Uterus (tissue), 4 donors: ENCODE results near the gene MSI1. TPM values are rescaled to one million over a fixed set of nuclear protein-coding genes. Genes with fewer than 3 reads are reported as not detected.
A peak's percentile ranks its signal among the peaks of the same experiment; 100 is the strongest.

Experiments used
- DNase-seq, 2 donors: peaks; one replicate each; pipeline ENCODE4 v3.0.0-alpha.2; 2019 to 2020
- H3K27ac ChIP-seq, 2 donors: fragments of 200-600 bp; sonication (generic); 1 replicate in 1 of 2; 2 replicates in 1 of 2; pipeline ENCODE4 v1.5.1; 2016 to 2018
- H3K27me3 ChIP-seq, 2 donors: fragments of 200-600 bp; sonication (generic); one replicate each; pipeline ENCODE4 v1.5.1; 2018 to 2019; ENCODE audit warnings: control low read depth in 1 of 2
- H3K36me3 ChIP-seq, 2 donors: fragments of 200-600 bp; sonication (generic); one replicate each; pipeline ENCODE4 v1.5.1; 2019; ENCODE audit warnings: control low read depth in 1 of 2
- H3K4me1 ChIP-seq, 2 donors: fragments of 200-600 bp; sonication (generic); one replicate each; pipeline ENCODE4 v1.5.1; 2018 to 2019; ENCODE audit warnings: control low read depth in 1 of 2
- H3K4me3 ChIP-seq, 2 donors: fragments of 200-600 bp; sonication (generic); 1 replicate in 1 of 2; 2 replicates in 1 of 2; pipeline ENCODE4 v1.5.1; 2018 to 2019; ENCODE audit warnings: mild to moderate bottlenecking in 1 of 2
- H3K9me3 ChIP-seq, 2 donors: fragments of 200-600 bp; sonication (generic); one replicate each; pipeline ENCODE4 v1.5.1; 2019; ENCODE audit warnings: control low read depth in 1 of 2
- CTCF ChIP-seq, 4 experiments: fragments of 200-600 bp in 2 of 4; fragments of 450-650 bp in 2 of 4; sonication (generic) in 2 of 4; IDR thresholded peaks; one replicate each; pipeline ENCODE4 v1.5.1; 2016 to 2019; ENCODE audit warnings: antibody characterized with exemption in 4 of 4, mild to moderate bottlenecking in 2 of 4, moderate library complexity in 1 of 4
- POLR2A ChIP-seq, 2 donors: fragments of 450-650 bp; IDR thresholded peaks; one replicate each; pipeline ENCODE4 v1.6.1; 2016; ENCODE audit warnings: antibody characterized with exemption in 2 of 2, mild to moderate bottlenecking in 1 of 2, moderate library complexity in 1 of 2
- intact Hi-C: fragments of 100-400 bp; cut with DNase I; formaldehyde crosslinking; loops from one replicate; pipeline ENCODE4 v1.15.1; 2023; ENCODE audit warnings: low total_unique reads
- total RNA-seq, 4 donors: library from RNA; depleted of rRNA in 3 of 4; stranded (reverse); fragments of >200 nt in 3 of 4; gene quantifications; one replicate each; pipeline versions ENCODE4 v1.1.0 to v1.2.4, GENCODE V29; 2014 to 2023
- donor health status: DM: yes; HTN: yes; CAD: no.

The MSI1 gene
- total RNA-seq, 4 donors from 2014 or later: 0.29 to 12.0 (median 2.9) TPM; not detected in 1

- Histone ChIP-seq H3K9me3 (no peaks in the 10 kb centered on the region), H3K27ac (no peak overlapping the region), H3K36me3 (no peaks in the 10 kb centered on the region), H3K4me3 (no peak overlapping the region), H3K27me3 (peaks cover 0 to 3% of the 10 kb centered on the region in 2 donors), H3K4me1 (no peaks in the 10 kb centered on the region)
- intact Hi-C loops: no loop called here
- DNase-seq: no peak
- TF ChIP-seq CTCF (IDR thresholded peaks at IDR 0.05): no peak
- TF ChIP-seq POLR2A (IDR thresholded peaks at IDR 0.05): no peak
Measured at GRCh38 chr12:120376416-120376815, 7.5 kb upstream of the MSI1 start.

- no peaks in the 10 kb centered on the region for H3K36me3 ChIP-seq
- H3K9me3 ChIP-seq: no peaks in the 10 kb centered on the region
- no peaks in the 10 kb centered on the region for H3K4me1 ChIP-seq
- intact Hi-C loops: no loop called here
- DNase-seq: no peak
- peaks cover 0 to 3% of the 10 kb centered on the region in 2 donors for H3K27me3 ChIP-seq
- H3K27ac ChIP-seq: no peak overlapping the region
- no peak for TF ChIP-seq CTCF (IDR thresholded peaks at IDR 0.05)
- TF ChIP-seq POLR2A (IDR thresholded peaks at IDR 0.05): no peak
- H3K4me3 ChIP-seq: no peak overlapping the region
Measured at GRCh38 chr12:120376009-120376408, 7.0 kb upstream of the MSI1 start.

DNA sequence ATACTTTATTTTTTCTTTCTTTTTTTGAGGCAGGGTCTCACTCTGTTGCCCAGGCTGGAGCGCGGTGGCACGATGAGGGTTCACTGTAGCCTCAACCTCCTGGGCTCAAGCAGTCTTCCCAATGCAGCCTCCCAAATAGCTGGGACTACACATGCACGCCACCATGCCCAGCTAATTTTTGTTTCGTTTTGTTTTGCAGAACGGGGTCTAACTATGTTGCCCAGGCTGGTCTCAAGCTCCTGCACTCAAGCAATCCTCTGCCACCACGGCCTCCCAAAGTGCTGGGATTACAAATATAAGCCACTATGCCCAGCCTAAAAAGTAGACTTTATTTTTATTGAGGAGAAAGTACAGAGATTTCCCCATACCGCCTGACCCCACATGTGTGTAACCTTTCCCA, 4.7 kb upstream of the MSI1 start:
- intact Hi-C loops: no loop called here
- TF ChIP-seq CTCF (IDR thresholded peaks at IDR 0.05) (no peak), POLR2A (IDR thresholded peaks at IDR 0.05) (no peak)
- no peaks in the 10 kb centered on the region for H3K9me3 ChIP-seq
- H3K4me3 ChIP-seq: no peak overlapping the region
- H3K36me3 ChIP-seq: no peaks in the 10 kb centered on the region
- H3K4me1 ChIP-seq: peaks cover 0 to 8% of the 10 kb centered on the region in 2 donors
- DNase-seq: no peak
- peaks cover 0 to 3% of the 10 kb centered on the region in 2 donors for H3K27me3 ChIP-seq
- no peak overlapping the region for H3K27ac ChIP-seq

GRCh38 chr12:120370343-120371243, 1.6 kb upstream of the MSI1 start:
- no peak for TF ChIP-seq POLR2A (IDR thresholded peaks at IDR 0.05)
- no peak for TF ChIP-seq CTCF (IDR thresholded peaks at IDR 0.05)
- no peaks in the 10 kb centered on the region for H3K9me3 ChIP-seq
- intact Hi-C loops: no loop called here
- no peak overlapping the region for H3K4me3 ChIP-seq
- no peaks in the 10 kb centered on the region for H3K36me3 ChIP-seq
- peaks cover 0 to 3% of the 10 kb centered on the region in 2 donors for H3K27me3 ChIP-seq
- H3K27ac ChIP-seq: no peak overlapping the region
- no peak for DNase-seq
- peaks cover 0 to 13% of the 10 kb centered on the region in 2 donors for H3K4me1 ChIP-seq

DNA sequence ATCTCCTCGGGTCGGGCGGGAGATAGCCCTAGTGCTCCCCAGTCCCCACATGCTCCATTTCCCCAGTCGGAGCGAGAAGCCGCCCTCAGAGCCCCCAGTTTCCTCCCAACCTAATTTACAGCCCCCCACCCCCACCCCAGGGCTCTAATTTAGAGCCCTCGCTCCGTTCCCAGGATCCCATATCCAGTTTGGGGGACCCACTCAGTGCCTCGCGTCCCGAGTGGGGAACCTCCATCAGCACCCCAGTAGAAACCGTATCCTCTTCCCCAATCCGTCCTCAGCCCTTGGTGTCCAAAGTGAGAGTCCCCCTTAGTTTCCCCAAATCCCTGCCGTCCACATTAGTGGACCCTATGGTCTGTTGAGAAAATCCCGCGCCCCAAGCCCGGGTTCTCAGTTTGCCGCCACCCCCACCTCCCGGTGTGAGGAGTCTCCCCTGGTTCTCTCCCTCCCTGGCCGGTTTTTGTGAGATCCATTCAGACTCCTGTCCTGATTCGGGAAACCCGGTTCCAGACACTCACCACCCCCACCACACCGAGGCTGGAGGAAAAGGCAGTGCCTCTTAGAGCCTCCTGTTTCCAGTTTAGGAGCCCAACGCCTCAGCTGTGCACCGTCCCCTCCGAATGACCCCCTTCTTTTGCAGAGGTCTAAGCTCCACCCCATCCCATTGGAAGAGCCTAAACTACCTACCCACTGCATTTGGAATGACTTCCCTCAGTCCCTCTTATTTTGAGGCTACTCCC, 809 bp upstream of the MSI1 start:
- DNase-seq: no peak
- H3K27ac ChIP-seq: no peak overlapping the region
- H3K27me3 ChIP-seq: peaks cover 0 to 3% of the 10 kb centered on the region in 2 donors

More for the DNA sequence above, 809 bp upstream of the MSI1 start:
- intact Hi-C loops: no loop called here
- Histone ChIP-seq H3K9me3 (no peaks in the 10 kb centered on the region), H3K4me1 (peaks cover 0 to 13% of the 10 kb centered on the region in 2 donors), H3K4me3 (peak overlapping the region; percentile 26 to 57), H3K36me3 (no peaks in the 10 kb centered on the region)
- TF ChIP-seq POLR2A (IDR thresholded peaks at IDR 0.05) (no peak), CTCF (IDR thresholded peaks at IDR 0.05) (no peak)
